Prostate gland (tissue), 2 donors: ENCODE measurements around the gene ZC3H18. TPM values are rescaled to one million over a fixed set of nuclear protein-coding genes. Genes with fewer than 3 reads are reported as not detected.

Source experiments
- DNase-seq: peaks from one replicate; pipeline ENCODE4 v3.0.0-alpha.2; 2019; ENCODE audit warnings: low spot score
- H3K27ac ChIP-seq, 2 donors: fragments of 200-600 bp; sonication (generic); 2 replicates each; pipeline ENCODE4 v1.5.1; 2017 to 2019
- H3K27me3 ChIP-seq: fragments of 200-600 bp; sonication (generic); replicated peaks from 2 replicates; pipeline ENCODE4 v1.5.1; 2019; ENCODE audit not compliant: insufficient read depth
- H3K36me3 ChIP-seq, 2 donors: fragments of 200-600 bp; sonication (generic); 1 replicate in 1 of 2; 2 replicates in 1 of 2; pipeline versions ENCODE4 v1.5.1 to v1.8.1; 2017 to 2019
- H3K4me1 ChIP-seq: fragments of 200-600 bp; sonication (generic); replicated peaks from 2 replicates; pipeline ENCODE4 v1.5.1; 2019
- H3K4me3 ChIP-seq, 2 donors: fragments of 200-600 bp; sonication (generic); 2 replicates each; pipeline ENCODE4 v1.5.1; 2017 to 2019
- H3K9me3 ChIP-seq: fragments of 200-600 bp; sonication (generic); 2 replicates; pipeline ENCODE4 v1.5.1; 2017
- CTCF ChIP-seq, 4 experiments: fragments of 200-600 bp in 2 of 4; fragments of 450-650 bp in 2 of 4; sonication (generic) in 2 of 4; IDR thresholded peaks; 1 replicate in 3 of 4; 2 replicates in 1 of 4; pipeline ENCODE4 v1.5.1; 2016 to 2019; ENCODE audit warnings: antibody characterized with exemption in 4 of 4, mild to moderate bottlenecking in 2 of 4, moderate library complexity in 2 of 4
- POLR2A ChIP-seq: fragments of 450-650 bp; IDR thresholded peaks from one replicate; pipeline ENCODE4 v1.6.1; 2016; ENCODE audit warnings: antibody characterized with exemption, mild to moderate bottlenecking
- POLR2AphosphoS5 ChIP-seq: sonication (generic); formaldehyde crosslinking; IDR thresholded peaks from one replicate; pipeline ENCODE4 v1.6.1; 2017; ENCODE audit warnings: antibody characterized with exemption
- WGBS: methylation state at CpG from one replicate; pipeline ENCODE4 v1.1.5; 2018; 5-methylcytosine and 5-hydroxymethylcytosine counted together
- intact Hi-C: fragments of 100-400 bp; cut with DNase I; formaldehyde crosslinking; loops from one replicate; pipeline ENCODE4 v1.14.2; 2022
- total RNA-seq, 2 donors: library from RNA; depleted of rRNA; stranded (reverse); fragments of >200 nt; gene quantifications; one replicate each; pipeline ENCODE4 v1.1.0, GENCODE V29; 2016

Gene ZC3H18
- total RNA-seq, 2 donors from 2014 or later = 26.7 to 50.7 TPM

GRCh38 chr16:88659160-88659559 is 89.0 kb downstream of the ZC3H18 start:
- Histone ChIP-seq H3K4me1 (no peaks in the 10 kb centered on the region), H3K27me3 (no peaks in the 10 kb centered on the region), H3K9me3 (no peaks in the 10 kb centered on the region), H3K27ac (no peak overlapping the region), H3K4me3 (no peak overlapping the region), H3K36me3 (peaks cover 0 to 5% of the 10 kb centered on the region in 2 donors)
- intact Hi-C loops = no loop called here
- 93% methylated on average over 25 of the region's 25 CpGs for WGBS
- TF ChIP-seq POLR2AphosphoS5 (no peak), CTCF (IDR thresholded peaks at IDR 0.05) (no peak), POLR2A (no peak)
- no peak for DNase-seq

GRCh38 chr16:88661468-88661867 is 91.3 kb downstream of the ZC3H18 start:
- intact Hi-C loops = no loop called here
- Histone ChIP-seq H3K27ac (no peak overlapping the region), H3K36me3 (no peaks in the 10 kb centered on the region), H3K4me3 (no peak overlapping the region), H3K9me3 (no peaks in the 10 kb centered on the region), H3K27me3 (no peaks in the 10 kb centered on the region), H3K4me1 (no peaks in the 10 kb centered on the region)
- 82% methylated on average over 10 of the region's 10 CpGs for WGBS
- no peak for TF ChIP-seq POLR2A
- DNase-seq = no peak

GRCh38 chr16:88662222-88662842 is 92.1 kb downstream of the ZC3H18 start:
- TF ChIP-seq CTCF (IDR thresholded peaks at IDR 0.05) (no peak), POLR2A (no peak), POLR2AphosphoS5 (no peak)
- 1% methylated on average over 33 of the region's 49 CpGs for WGBS
- no peaks in the 10 kb centered on the region for H3K4me1 ChIP-seq
- no peaks in the 10 kb centered on the region for H3K9me3 ChIP-seq
- no peak for DNase-seq
- intact Hi-C loops = loop anchor here (2.0 kb wide), 1 partner anchor 92 kb away; the partner anchor contains the start of gene ZC3H18
- no peaks in the 10 kb centered on the region for H3K27me3 ChIP-seq
- peak overlapping the region; percentile 67 to 91 for H3K4me3 ChIP-seq
- peak overlapping the region; percentile 71 to 88 for H3K27ac ChIP-seq
- H3K36me3 ChIP-seq = no peaks in the 10 kb centered on the region

- H3K4me1 ChIP-seq = no peaks in the 10 kb centered on the region
- DNase-seq = peak; percentile 97
- intact Hi-C loops = loop anchor here (2.0 kb wide), 1 partner anchor 92 kb away; the partner anchor contains the start of gene ZC3H18
- peak within 1 kb of the TSS; percentile 71 to 88 for H3K27ac ChIP-seq
- peak within 1 kb of the TSS; percentile 67 to 91 for H3K4me3 ChIP-seq
- no peaks in the 10 kb centered on the region for H3K9me3 ChIP-seq
- H3K27me3 ChIP-seq = no peaks in the 10 kb centered on the region
- under 1% methylated on average over 57 of the region's 88 CpGs for WGBS
- no peaks in the 10 kb centered on the region for H3K36me3 ChIP-seq
- TF ChIP-seq POLR2AphosphoS5 (peak; percentile 98), POLR2A (peak; percentile 89), CTCF (IDR thresholded peaks at IDR 0.05) (peak in 1 of 4 experiments; percentile 17)
These were observed 92.8 kb downstream of the ZC3H18 start, which contains the start of gene MVD for GRCh38 chr16:88662843-88663606. Gene MVD, minus strand, starts transcription at chr16:88663091. Its CDS starts 11 bp downstream, at chr16:88663080.

- H3K4me1 ChIP-seq = no peaks in the 10 kb centered on the region
- no peak overlapping the region for H3K4me3 ChIP-seq
- no peak overlapping the region for H3K27ac ChIP-seq
- intact Hi-C loops = no loop called here
- H3K27me3 ChIP-seq = no peaks in the 10 kb centered on the region
- DNase-seq = no peak
- WGBS = 66% methylated on average over 4 of the region's 4 CpGs
- H3K36me3 ChIP-seq = no peaks in the 10 kb centered on the region
- no peaks in the 10 kb centered on the region for H3K9me3 ChIP-seq
- TF ChIP-seq POLR2A (no peak), CTCF (IDR thresholded peaks at IDR 0.05) (no peak), POLR2AphosphoS5 (no peak)
These were observed 94.9 kb downstream of the ZC3H18 start for GRCh38 chr16:88665148-88665547.
